Parathyroid adenoma (tissue), 2 donors: ENCODE results near the gene FUBP3.

Experiments used
- H2AFZ ChIP-seq: fragments of 300-600 bp; sonication (generic); one replicate; pipeline ENCODE4 v1.7.0; 2017; ENCODE audit warnings: antibody characterized with exemption, mild to moderate bottlenecking
- H3K27ac ChIP-seq: fragments of 300-600 bp; sonication (generic); one replicate; pipeline ENCODE4 v1.7.0; 2017
- H3K27me3 ChIP-seq: fragments of 300-600 bp; sonication (generic); one replicate; pipeline ENCODE4 v1.7.0; 2017; ENCODE audit warnings: low read length; ENCODE audit not compliant: control insufficient read depth, insufficient read depth
- H3K36me3 ChIP-seq: fragments of 300-600 bp; sonication (generic); one replicate; pipeline ENCODE4 v1.7.0; 2017; ENCODE audit warnings: low read length; ENCODE audit not compliant: control insufficient read depth, insufficient read depth
- H3K4me1 ChIP-seq: fragments of 300-600 bp; sonication (generic); one replicate; pipeline ENCODE4 v1.7.0; 2017; ENCODE audit warnings: control low read depth
- H3K4me2 ChIP-seq: fragments of 300-600 bp; sonication (generic); one replicate; pipeline ENCODE4 v1.7.0; 2017; ENCODE audit warnings: low read length
- H3K4me3 ChIP-seq: fragments of 300-600 bp; sonication (generic); one replicate; pipeline ENCODE4 v1.7.0; 2017; ENCODE audit warnings: low read depth, low read length
- H3K79me2 ChIP-seq: fragments of 300-600 bp; sonication (generic); one replicate; pipeline ENCODE4 v1.7.0; 2017; ENCODE audit warnings: control low read depth
- H3K9ac ChIP-seq: fragments of 300-600 bp; sonication (generic); one replicate; pipeline ENCODE4 v1.7.0; 2017; ENCODE audit warnings: mild to moderate bottlenecking
- H3K9me3 ChIP-seq: fragments of 300-600 bp; sonication (generic); one replicate; pipeline ENCODE4 v1.7.0; 2017; ENCODE audit warnings: low read length; ENCODE audit not compliant: control insufficient read depth
- TF ChIP-seq, protein P1 (sequence below): fragments of 300-600 bp; sonication (generic); IDR thresholded peaks from one replicate; pipeline ENCODE4 v1.7.0; 2017; ENCODE audit warnings: antibody characterized with exemption, mild to moderate bottlenecking
- donor health status: primary hyperparathyroidism.

The FUBP3 gene

DNA sequence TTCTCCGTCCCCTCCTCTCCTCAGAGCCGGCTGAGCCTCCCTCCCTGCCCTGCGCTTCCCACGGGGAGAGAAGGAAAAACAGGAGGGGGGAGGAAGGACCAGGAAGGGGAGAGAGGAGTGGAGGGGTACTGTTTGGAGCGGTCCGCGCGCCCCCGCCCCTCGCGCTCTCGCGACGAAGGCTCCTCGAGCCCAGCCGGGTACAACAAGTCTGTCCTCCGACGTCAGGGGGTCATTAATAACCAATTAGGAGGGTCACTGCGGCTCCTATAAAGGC is 84.5 kb downstream of the FUBP3 start:
- Histone ChIP-seq H3K4me3 (no peak overlapping the region), H2AFZ (no peak overlapping the region), H3K36me3 (no peaks in the 10 kb centered on the region), H3K79me2 (no peaks in the 10 kb centered on the region), H3K4me1 (no peaks in the 10 kb centered on the region), H3K9ac (no peak overlapping the region), H3K27ac (no peak overlapping the region), H3K27me3 (peaks cover 37% of the 10 kb centered on the region), H3K4me2 (no peak overlapping the region), H3K9me3 (no peaks in the 10 kb centered on the region)
- TF ChIP-seq, protein P1, sequence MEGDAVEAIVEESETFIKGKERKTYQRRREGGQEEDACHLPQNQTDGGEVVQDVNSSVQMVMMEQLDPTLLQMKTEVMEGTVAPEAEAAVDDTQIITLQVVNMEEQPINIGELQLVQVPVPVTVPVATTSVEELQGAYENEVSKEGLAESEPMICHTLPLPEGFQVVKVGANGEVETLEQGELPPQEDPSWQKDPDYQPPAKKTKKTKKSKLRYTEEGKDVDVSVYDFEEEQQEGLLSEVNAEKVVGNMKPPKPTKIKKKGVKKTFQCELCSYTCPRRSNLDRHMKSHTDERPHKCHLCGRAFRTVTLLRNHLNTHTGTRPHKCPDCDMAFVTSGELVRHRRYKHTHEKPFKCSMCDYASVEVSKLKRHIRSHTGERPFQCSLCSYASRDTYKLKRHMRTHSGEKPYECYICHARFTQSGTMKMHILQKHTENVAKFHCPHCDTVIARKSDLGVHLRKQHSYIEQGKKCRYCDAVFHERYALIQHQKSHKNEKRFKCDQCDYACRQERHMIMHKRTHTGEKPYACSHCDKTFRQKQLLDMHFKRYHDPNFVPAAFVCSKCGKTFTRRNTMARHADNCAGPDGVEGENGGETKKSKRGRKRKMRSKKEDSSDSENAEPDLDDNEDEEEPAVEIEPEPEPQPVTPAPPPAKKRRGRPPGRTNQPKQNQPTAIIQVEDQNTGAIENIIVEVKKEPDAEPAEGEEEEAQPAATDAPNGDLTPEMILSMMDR: no peak

DNA sequence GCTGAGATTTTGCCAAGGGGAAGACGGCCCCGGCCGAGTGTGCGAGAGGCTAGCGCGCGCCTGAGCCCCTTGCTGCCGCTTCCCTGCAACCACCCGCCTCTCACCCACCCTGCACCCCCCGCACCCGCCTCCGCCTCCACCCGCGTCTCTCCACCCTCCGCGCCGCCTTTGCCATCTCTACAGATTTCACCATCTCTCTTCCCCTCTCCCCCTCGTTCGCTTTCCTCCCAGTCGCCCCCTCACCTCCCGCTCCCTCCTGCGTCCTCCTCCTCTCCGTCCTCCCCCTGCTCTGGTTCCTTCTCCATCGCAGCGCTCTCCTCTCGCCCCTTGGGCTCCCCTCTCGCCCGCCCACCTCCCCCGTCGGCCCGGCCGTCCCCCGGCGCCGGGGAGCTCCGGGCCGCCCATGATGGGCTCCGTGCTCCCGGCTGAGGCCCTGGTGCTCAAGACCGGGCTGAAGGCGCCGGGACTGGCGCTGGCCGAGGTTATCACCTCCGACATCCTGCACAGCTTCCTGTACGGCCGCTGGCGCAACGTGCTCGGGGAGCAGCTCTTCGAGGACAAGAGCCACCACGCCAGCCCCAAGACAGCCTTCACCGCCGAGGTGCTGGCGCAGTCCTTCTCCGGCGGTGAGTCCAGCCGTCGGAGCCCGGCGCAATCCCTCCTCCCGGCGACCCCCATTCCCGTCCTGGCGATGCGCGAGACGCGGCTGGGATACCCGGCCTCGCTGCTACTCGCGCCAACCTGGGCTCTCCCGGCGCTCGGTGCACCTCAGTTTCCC is 85.1 kb downstream of the FUBP3 start, which contains the start of gene PRDM12:
Gene PRDM12, plus strand, starts transcription at position 344 of the 778 bp plus-strand sequence. Its CDS starts 60 bp downstream, at position 404.
- TF ChIP-seq, protein P1: no peak
- no peak within 1 kb of the TSS for H3K9ac ChIP-seq

GRCh38 chr9:130665029-130665430 is 85.7 kb downstream of the FUBP3 start:
- no peaks in the 10 kb centered on the region for H3K4me1 ChIP-seq
- H3K27ac ChIP-seq: no peak overlapping the region
- H3K9ac ChIP-seq: no peak overlapping the region
- no peaks in the 10 kb centered on the region for H3K79me2 ChIP-seq
- TF ChIP-seq, protein P1: no peak
- no peak overlapping the region for H2AFZ ChIP-seq
- H3K36me3 ChIP-seq: no peaks in the 10 kb centered on the region
- H3K9me3 ChIP-seq: no peaks in the 10 kb centered on the region
- H3K27me3 ChIP-seq: peaks cover 34% of the 10 kb centered on the region
- no peak overlapping the region for H3K4me3 ChIP-seq
- H3K4me2 ChIP-seq: no peak overlapping the region

More for the DNA sequence above, 85.1 kb downstream of the FUBP3 start, which contains the start of gene PRDM12:
- Histone ChIP-seq H3K27me3 (peaks cover 34% of the 10 kb centered on the region), H2AFZ (no peak within 1 kb of the TSS), H3K36me3 (no peaks in the 10 kb centered on the region), H3K9me3 (no peaks in the 10 kb centered on the region), H3K27ac (no peak within 1 kb of the TSS), H3K79me2 (no peaks in the 10 kb centered on the region), H3K4me3 (peak within 1 kb of the TSS; percentile 14), H3K4me1 (no peaks in the 10 kb centered on the region), H3K4me2 (peak within 1 kb of the TSS; percentile 35)

GRCh38 chr9:130665431-130666392 is 86.3 kb downstream of the FUBP3 start:
- Histone ChIP-seq H3K4me1 (no peaks in the 10 kb centered on the region), H3K27me3 (peaks cover 34% of the 10 kb centered on the region), H3K79me2 (no peaks in the 10 kb centered on the region), H3K27ac (no peak overlapping the region), H3K4me3 (no peak overlapping the region), H3K36me3 (no peaks in the 10 kb centered on the region), H2AFZ (no peak overlapping the region), H3K4me2 (no peak overlapping the region), H3K9ac (no peak overlapping the region), H3K9me3 (no peaks in the 10 kb centered on the region)
- TF ChIP-seq, protein P1: no peak
